Upper lobe of left lung (tissue), 6 donors: ENCODE data around the gene IRF5. TPM values are rescaled to one million over a fixed set of nuclear protein-coding genes. Genes with fewer than 3 reads are reported as not detected.
"Not testable (repeated sequence)": the region's sequence is repeated elsewhere in the genome, so short reads cannot be mapped to it uniquely, and the experiment has no call there.

Experiments
- ATAC-seq, 2 donors: fragments of 200-7000 bp; cut with Tn5 transposase; one replicate each; pipeline ENCODE4 v1.9.1; 2022; ENCODE audit warnings: mild to moderate bottlenecking in 2 of 2, moderate library complexity in 2 of 2; ENCODE audit not compliant: low FRiP score in 2 of 2
- DNase-seq, 2 donors: peaks; one replicate each; pipeline ENCODE4 v3.0.0-alpha.2; 2019 to 2020
- H3K27ac ChIP-seq, 4 donors: fragments of 200-600 bp; sonication (generic); one replicate each; pipeline ENCODE4 v1.5.1; 2016 to 2019
- H3K27me3 ChIP-seq, 4 donors: fragments of 200-600 bp; sonication (generic); one replicate each; pipeline ENCODE4 v1.5.1; 2017 to 2019
- H3K36me3 ChIP-seq, 4 donors: fragments of 200-600 bp; sonication (generic); one replicate each; pipeline ENCODE4 v1.5.1; 2016 to 2019
- H3K4me1 ChIP-seq, 4 donors: fragments of 200-600 bp; sonication (generic); one replicate each; pipeline ENCODE4 v1.5.1; 2018 to 2019
- H3K4me3 ChIP-seq, 4 donors: fragments of 200-600 bp; sonication (generic); one replicate each; pipeline ENCODE4 v1.5.1; 2017 to 2019; ENCODE audit warnings: mild to moderate bottlenecking in 2 of 4, moderate library complexity in 1 of 4
- H3K9me3 ChIP-seq, 4 donors: fragments of 200-600 bp; sonication (generic); one replicate each; pipeline ENCODE4 v1.5.1; 2018 to 2019
- EP300 ChIP-seq, 4 donors: sonication (generic); formaldehyde crosslinking; IDR thresholded peaks; one replicate each; pipeline ENCODE4 v1.5.1; 2017; ENCODE audit warnings: antibody characterized with exemption in 4 of 4, control low read depth in 2 of 4
- POLR2A ChIP-seq, 4 donors: fragments of 450-650 bp; IDR thresholded peaks; one replicate each; pipeline ENCODE4 v1.5.1; 2016 to 2017; ENCODE audit warnings: antibody characterized with exemption in 4 of 4, mild to moderate bottlenecking in 2 of 4
- POLR2AphosphoS5 ChIP-seq, 2 donors: sonication (generic); formaldehyde crosslinking; IDR thresholded peaks; one replicate each; pipeline ENCODE4 v1.5.1; 2017; ENCODE audit warnings: antibody characterized with exemption in 2 of 2
- WGBS, 2 donors: methylation state at CpG; one replicate each; pipeline ENCODE4 v1.1.5; 2017 to 2018; 5-methylcytosine and 5-hydroxymethylcytosine counted together
- total RNA-seq, 6 donors: library from RNA; depleted of rRNA in 4 of 6; stranded (reverse); fragments of >200 nt in 4 of 6; gene quantifications; one replicate each; pipeline versions ENCODE4 v1.1.0 to v1.2.1, GENCODE V29; 2016 to 2021
- TF ChIP-seq, protein P1 (sequence below), 6 experiments: fragments of 450-650 bp in 4 of 6; fragments of 200-600 bp in 2 of 6; sonication (generic) in 2 of 6; IDR thresholded peaks; one replicate each; pipeline ENCODE4 v1.5.1; 2016 to 2019; ENCODE audit warnings: antibody characterized with exemption in 6 of 6
- donor health status: DM: no; HTN: no; CAD: no; lungs with moderate emphysema.
- donor health status: DM: no; HTN: yes; CAD: no; lungs with severe emphysema.

The IRF5 gene
- total RNA-seq, 6 donors from 2014 or later, result 10.7 to 83.8 (median 45.8) TPM

GRCh38 chr7:128939861-128940410, 2.2 kb downstream of the IRF5 start:
- ATAC-seq, result peak; percentile 32 to 68
- Histone ChIP-seq H3K4me1 (peaks cover 14 to 34% (median 15%) of the 10 kb centered on the region in 4 donors), H3K27ac (peak overlapping the region; percentile 68 to 88 (median 78)), H3K4me3 (peak overlapping the region in 3 of 4 donors; percentile 58 to 66 (median 65)), H3K36me3 (no peaks in the 10 kb centered on the region), H3K9me3 (no peaks in the 10 kb centered on the region), H3K27me3 (no peaks in the 10 kb centered on the region)
- 43 to 68% methylated on average over 16 to 18 of the region's 18 CpGs for WGBS, 2 donors
- DNase-seq, result no peak
- TF ChIP-seq, protein P1, sequence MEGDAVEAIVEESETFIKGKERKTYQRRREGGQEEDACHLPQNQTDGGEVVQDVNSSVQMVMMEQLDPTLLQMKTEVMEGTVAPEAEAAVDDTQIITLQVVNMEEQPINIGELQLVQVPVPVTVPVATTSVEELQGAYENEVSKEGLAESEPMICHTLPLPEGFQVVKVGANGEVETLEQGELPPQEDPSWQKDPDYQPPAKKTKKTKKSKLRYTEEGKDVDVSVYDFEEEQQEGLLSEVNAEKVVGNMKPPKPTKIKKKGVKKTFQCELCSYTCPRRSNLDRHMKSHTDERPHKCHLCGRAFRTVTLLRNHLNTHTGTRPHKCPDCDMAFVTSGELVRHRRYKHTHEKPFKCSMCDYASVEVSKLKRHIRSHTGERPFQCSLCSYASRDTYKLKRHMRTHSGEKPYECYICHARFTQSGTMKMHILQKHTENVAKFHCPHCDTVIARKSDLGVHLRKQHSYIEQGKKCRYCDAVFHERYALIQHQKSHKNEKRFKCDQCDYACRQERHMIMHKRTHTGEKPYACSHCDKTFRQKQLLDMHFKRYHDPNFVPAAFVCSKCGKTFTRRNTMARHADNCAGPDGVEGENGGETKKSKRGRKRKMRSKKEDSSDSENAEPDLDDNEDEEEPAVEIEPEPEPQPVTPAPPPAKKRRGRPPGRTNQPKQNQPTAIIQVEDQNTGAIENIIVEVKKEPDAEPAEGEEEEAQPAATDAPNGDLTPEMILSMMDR (IDR thresholded peaks at IDR 0.05), result no peak
- TF ChIP-seq EP300 (IDR thresholded peaks at IDR 0.05) (no peak), POLR2A (IDR thresholded peaks at IDR 0.05) (no peak), POLR2AphosphoS5 (IDR thresholded peaks at IDR 0.05) (no peak)

DNA sequence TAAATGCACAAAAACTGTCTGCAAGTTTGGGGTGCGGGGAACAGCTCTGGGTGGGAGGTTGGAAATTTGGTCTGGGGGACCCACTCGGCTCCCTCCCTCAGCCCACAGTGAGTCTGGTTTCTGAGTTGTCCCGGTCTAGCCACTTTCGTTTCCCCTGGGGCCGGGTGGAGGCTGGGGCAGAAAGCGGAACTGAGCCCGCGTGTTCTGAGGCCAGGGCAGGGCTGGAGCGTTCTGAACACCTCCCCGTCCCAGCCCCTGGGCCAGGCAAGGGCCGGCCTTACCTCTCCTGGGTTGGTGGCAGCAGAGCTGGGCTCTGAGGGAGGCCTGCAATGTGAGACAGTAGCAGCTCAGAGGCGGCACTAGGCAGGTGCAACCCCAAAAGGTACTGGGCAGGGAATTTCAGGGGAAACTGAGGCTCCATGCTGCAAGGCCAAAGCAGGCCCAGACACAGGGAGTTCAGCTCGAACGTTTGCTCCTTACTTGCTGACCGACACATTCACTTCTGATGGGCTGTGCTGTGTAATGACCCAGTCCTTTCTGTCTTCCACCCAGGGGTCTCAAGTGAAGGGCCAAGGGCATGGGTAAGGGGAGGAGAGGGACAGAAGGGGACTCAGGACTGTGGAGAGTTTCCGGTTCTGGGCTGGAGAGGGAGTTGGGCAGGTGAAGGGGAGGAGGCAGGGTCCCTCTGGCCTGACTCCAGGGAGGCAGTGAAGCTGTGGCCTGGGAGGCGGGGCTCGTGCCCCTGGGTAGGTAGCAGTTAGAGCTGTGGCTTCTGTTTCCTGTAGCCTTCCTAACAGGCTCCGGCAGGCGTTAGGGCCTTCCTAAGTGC, 3.0 kb downstream of the IRF5 start:
- TF ChIP-seq POLR2AphosphoS5 (IDR thresholded peaks at IDR 0.05), result no peak
- TF ChIP-seq EP300 (IDR thresholded peaks at IDR 0.05), result no peak
- TF ChIP-seq, protein P1 (IDR thresholded peaks at IDR 0.05), result no peak
- TF ChIP-seq POLR2A (IDR thresholded peaks at IDR 0.05), result peak in 1 of 4 donors; percentile 43
- WGBS, 2 donors, result 43 to 64% methylated on average over 5 to 19 of the region's 20 CpGs
- peaks cover 14 to 34% (median 15%) of the 10 kb centered on the region in 4 donors for H3K4me1 ChIP-seq
- H3K9me3 ChIP-seq, result no peaks in the 10 kb centered on the region
- no peaks in the 10 kb centered on the region for H3K36me3 ChIP-seq
- peak overlapping the region; percentile 68 to 88 (median 78) for H3K27ac ChIP-seq
- no peaks in the 10 kb centered on the region for H3K27me3 ChIP-seq
- ATAC-seq, result peak; percentile 83
- peak overlapping the region in 3 of 4 donors; percentile 58 to 66 (median 65) for H3K4me3 ChIP-seq
- peak; percentile 81 to 85 for DNase-seq

DNA sequence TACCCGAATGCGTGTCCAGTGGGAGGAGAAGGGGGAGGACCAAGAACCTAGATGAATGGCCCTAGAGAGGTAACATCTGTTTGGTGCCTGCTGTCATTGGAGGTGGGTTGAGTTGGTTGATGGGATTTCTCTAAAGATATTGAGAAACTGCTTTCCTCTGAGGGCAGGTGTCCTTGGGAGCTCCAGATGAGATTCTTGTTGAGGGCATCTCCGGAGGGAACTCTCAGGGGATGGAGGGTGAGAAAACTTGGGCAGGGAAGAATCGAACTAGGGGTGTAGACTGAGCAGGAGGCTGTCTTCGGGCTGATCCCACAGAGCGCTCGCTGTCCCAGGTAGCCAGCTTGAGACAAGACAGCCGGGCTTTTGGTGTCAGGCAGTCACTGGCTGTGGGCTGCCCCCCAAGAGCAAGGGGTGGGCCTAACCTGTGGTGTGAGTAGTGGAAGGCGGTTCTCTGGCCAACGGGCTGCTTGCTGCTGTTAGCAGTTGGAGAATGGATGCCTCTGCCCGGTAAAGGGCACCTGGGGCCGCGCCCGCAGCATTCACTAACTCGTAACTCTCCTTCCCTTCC, 3.7 kb downstream of the IRF5 start:
- no peaks in the 10 kb centered on the region for H3K27me3 ChIP-seq
- H3K4me1 ChIP-seq, result peaks cover 14 to 34% (median 15%) of the 10 kb centered on the region in 4 donors
- ATAC-seq (no peak), DNase-seq (no peak)
- no peak for TF ChIP-seq POLR2AphosphoS5 (IDR thresholded peaks at IDR 0.05)
- TF ChIP-seq POLR2A (IDR thresholded peaks at IDR 0.05), result no peak
- H3K36me3 ChIP-seq, result peaks cover 0 to 3% (median 0%) of the 10 kb centered on the region in 4 donors
- peak overlapping the region in 2 of 4 donors; percentile 86 to 88 for H3K27ac ChIP-seq
- no peaks in the 10 kb centered on the region for H3K9me3 ChIP-seq
- WGBS, 2 donors, result 78 to 84% methylated on average over 7 to 15 of the region's 15 CpGs
- H3K4me3 ChIP-seq, result peak overlapping the region in 2 of 4 donors; percentile 26 to 65

DNA sequence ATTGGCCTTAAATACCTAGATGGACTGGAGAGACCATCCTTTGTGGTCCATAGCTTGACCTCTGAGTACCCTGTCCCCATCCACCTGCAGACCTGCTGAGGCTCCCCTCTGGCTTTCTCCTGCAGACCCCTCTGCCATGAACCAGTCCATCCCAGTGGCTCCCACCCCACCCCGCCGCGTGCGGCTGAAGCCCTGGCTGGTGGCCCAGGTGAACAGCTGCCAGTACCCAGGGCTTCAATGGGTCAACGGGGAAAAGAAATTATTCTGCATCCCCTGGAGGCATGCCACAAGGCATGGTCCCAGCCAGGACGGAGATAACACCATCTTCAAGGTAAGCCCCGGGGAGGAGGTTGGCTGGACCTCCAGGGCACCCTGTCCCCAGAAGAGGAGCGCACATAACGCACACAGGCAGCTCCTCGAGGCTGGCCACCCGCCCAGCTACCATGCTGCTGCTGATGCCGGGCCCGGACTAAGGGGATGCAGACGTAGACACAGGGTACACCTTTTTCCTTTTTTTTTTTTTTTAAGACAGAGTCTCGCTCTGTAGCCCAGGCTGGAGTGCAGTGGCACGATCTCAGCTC, 4.3 kb downstream of the IRF5 start:
- H3K27ac ChIP-seq, result no peak overlapping the region
- H3K9me3 ChIP-seq, result no peaks in the 10 kb centered on the region
- 85 to 89% methylated on average over 14 to 16 of the region's 16 CpGs for WGBS, 2 donors
- no peak for ATAC-seq
- H3K27me3 ChIP-seq, result no peaks in the 10 kb centered on the region
- peaks cover 0 to 3% (median 0%) of the 10 kb centered on the region in 4 donors for H3K36me3 ChIP-seq
- peaks cover 14 to 34% (median 15%) of the 10 kb centered on the region in 4 donors for H3K4me1 ChIP-seq
- peak in 1 of 2 donors; percentile 75 for DNase-seq
- TF ChIP-seq, protein P1 (IDR thresholded peaks at IDR 0.05), result no peak
- no peak for TF ChIP-seq EP300 (IDR thresholded peaks at IDR 0.05)
- no peak for TF ChIP-seq POLR2A (IDR thresholded peaks at IDR 0.05)
- TF ChIP-seq POLR2AphosphoS5 (IDR thresholded peaks at IDR 0.05), result no peak
- no peak overlapping the region for H3K4me3 ChIP-seq

GRCh38 chr7:128943251-128943650, 5.5 kb downstream of the IRF5 start:
- 73 to 82% methylated on average over 2 of the region's 2 CpGs for WGBS, 2 donors
- peaks cover 10 to 23% (median 11%) of the 10 kb centered on the region in 4 donors for H3K4me1 ChIP-seq
- not testable (repeated sequence) for H3K27ac ChIP-seq, ATAC-seq, H3K4me3 ChIP-seq, H3K9me3 ChIP-seq, H3K36me3 ChIP-seq, H3K27me3 ChIP-seq, DNase-seq
